IPS-18c (cell line): ENCODE results near the gene CYP2A13.

Experiments
- H3K4me3 ChIP-seq: 2 replicates; pipeline ENCODE4 v1.7.0; 2013; ENCODE audit warnings: low read depth, mild to moderate bottlenecking, low read length, moderate library complexity; ENCODE audit not compliant: insufficient read depth
- H3K9me3 ChIP-seq: one replicate; pipeline ENCODE4 v1.6.1; 2013; ENCODE audit warnings: mild to moderate bottlenecking, low read length, moderate library complexity; ENCODE audit not compliant: control insufficient read depth, insufficient read depth

The CYP2A13 gene

GRCh38 chr19:41144403-41144802 lies 56.2 kb downstream of the CYP2A13 start:
- Histone ChIP-seq H3K9me3 (no peaks in the 10 kb centered on the region), H3K4me3 (no peak overlapping the region)
